ENCODE measurements around the gene ELAVL4.

The ELAVL4 gene

GRCh38 chr1:50140182-50140447 lies 31.4 kb downstream of the ELAVL4 start:
- Histone ChIP-seq H3K9me2 (replicated peaks; ENCODE audit: insufficient read depth, low read length) (no peaks in the 10 kb centered on the region), H3K4me3 (ENCODE audit: insufficient read depth, low read length, poor library complexity, severe bottlenecking) (no peak overlapping the region), H3K9ac (ENCODE audit: low read length) (no peak overlapping the region), H3K27me3 (ENCODE audit: low read length) (no peaks in the 10 kb centered on the region), H4K20me1 (ENCODE audit: low read depth, low read length) (no peaks in the 10 kb centered on the region), H2AFZ (ENCODE audit: low read depth, low read length, severe bottlenecking) (no peak overlapping the region), H3K9me3 (ENCODE audit: insufficient read depth, low read length) (no peaks in the 10 kb centered on the region), H3K4me2 (ENCODE audit: low read depth, low read length, poor library complexity, severe bottlenecking) (no peak overlapping the region), H3K79me2 (ENCODE audit: insufficient read depth, low read length) (no peaks in the 10 kb centered on the region), H3K27ac (ENCODE audit: low read depth, low read length) (no peak overlapping the region), H3F3A (ENCODE audit: insufficient read depth) (no peaks in the 10 kb centered on the region), H3K36me3 (ENCODE audit: low read length) (no peaks in the 10 kb centered on the region)
- TF ChIP-seq CTCF (IDR thresholded peaks at IDR 0.05; ENCODE audit: insufficient read depth, low read length, poor library complexity, severe bottlenecking) (no peak), EZH2phosphoT487 (conservative IDR thresholded peaks at IDR 0.05; ENCODE audit: low read length) (no peak)

GRCh38 chr1:50147191-50147850 lies 38.6 kb downstream of the ELAVL4 start:
- no peak overlapping the region for H3K9ac ChIP-seq (ENCODE audit: low read length)
- no peak overlapping the region for H3K27ac ChIP-seq (ENCODE audit: low read depth, low read length)
- no peak for TF ChIP-seq CTCF (IDR thresholded peaks at IDR 0.05; ENCODE audit: insufficient read depth, low read length, poor library complexity, severe bottlenecking)
- TF ChIP-seq EZH2phosphoT487 (conservative IDR thresholded peaks at IDR 0.05; ENCODE audit: low read length), result no peak
- H3K27me3 ChIP-seq (ENCODE audit: low read length), result no peaks in the 10 kb centered on the region
- no peaks in the 10 kb centered on the region for H3K9me2 ChIP-seq (replicated peaks; ENCODE audit: insufficient read depth, low read length)
- no peak overlapping the region for H2AFZ ChIP-seq (ENCODE audit: low read depth, low read length, severe bottlenecking)
- no peak overlapping the region for H3K4me2 ChIP-seq (ENCODE audit: low read depth, low read length, poor library complexity, severe bottlenecking)
- H4K20me1 ChIP-seq (ENCODE audit: low read depth, low read length), result no peaks in the 10 kb centered on the region
- no peaks in the 10 kb centered on the region for H3K36me3 ChIP-seq (ENCODE audit: low read length)
- no peaks in the 10 kb centered on the region for H3K9me3 ChIP-seq (ENCODE audit: insufficient read depth, low read length)
- no peak overlapping the region for H3K4me3 ChIP-seq (ENCODE audit: insufficient read depth, low read length, poor library complexity, severe bottlenecking)
- H3F3A ChIP-seq (ENCODE audit: insufficient read depth), result no peaks in the 10 kb centered on the region
- H3K79me2 ChIP-seq (ENCODE audit: insufficient read depth, low read length), result no peaks in the 10 kb centered on the region

- no peak overlapping the region for H2AFZ ChIP-seq (ENCODE audit: low read depth, low read length, severe bottlenecking)
- no peak overlapping the region for H3K27ac ChIP-seq (ENCODE audit: low read depth, low read length)
These were observed 39.6 kb downstream of the ELAVL4 start for GRCh38 chr1:50148142-50148923.

More at GRCh38 chr1:50148142-50148923, 39.6 kb downstream of the ELAVL4 start:
- Histone ChIP-seq H3K4me2 (ENCODE audit: low read depth, low read length, poor library complexity, severe bottlenecking) (no peak overlapping the region), H4K20me1 (ENCODE audit: low read depth, low read length) (no peaks in the 10 kb centered on the region), H3K9me3 (ENCODE audit: insufficient read depth, low read length) (no peaks in the 10 kb centered on the region), H3K36me3 (ENCODE audit: low read length) (no peaks in the 10 kb centered on the region), H3K79me2 (ENCODE audit: insufficient read depth, low read length) (no peaks in the 10 kb centered on the region), H3K9me2 (replicated peaks; ENCODE audit: insufficient read depth, low read length) (no peaks in the 10 kb centered on the region), H3K4me3 (ENCODE audit: insufficient read depth, low read length, poor library complexity, severe bottlenecking) (no peak overlapping the region), H3K27me3 (ENCODE audit: low read length) (no peaks in the 10 kb centered on the region), H3K9ac (ENCODE audit: low read length) (no peak overlapping the region), H3F3A (ENCODE audit: insufficient read depth) (no peaks in the 10 kb centered on the region)
- no peak for TF ChIP-seq CTCF (IDR thresholded peaks at IDR 0.05; ENCODE audit: insufficient read depth, low read length, poor library complexity, severe bottlenecking)
- no peak for TF ChIP-seq EZH2phosphoT487 (conservative IDR thresholded peaks at IDR 0.05; ENCODE audit: low read length)

Measured in SU-DHL-6 (cell line).